Retinal pigment epithelial cell (primary cell): Measurements from ENCODE around the gene XYLT1.

Source experiments
- DNase-seq: peaks from one replicate; pipeline ENCODE4 v3.0.0-alpha.2; 2010; ENCODE audit warnings: low read depth
- H3K4me3 ChIP-seq: 2 replicates; pipeline ENCODE4 v1.5.1; 2011; ENCODE audit warnings: mild to moderate bottlenecking, low read length, control low read depth, moderate library complexity
- CTCF ChIP-seq: conservative IDR thresholded peaks from 2 replicates; pipeline ENCODE4 v1.5.1; 2011; ENCODE audit warnings: low read depth, low read length, control low read depth, inconsistent platforms

The XYLT1 gene

GRCh38 chr16:17403859-17404545, 66.8 kb downstream of the XYLT1 start:
- no peak for TF ChIP-seq CTCF
- DNase-seq = no peak
- no peak overlapping the region for H3K4me3 ChIP-seq

DNA sequence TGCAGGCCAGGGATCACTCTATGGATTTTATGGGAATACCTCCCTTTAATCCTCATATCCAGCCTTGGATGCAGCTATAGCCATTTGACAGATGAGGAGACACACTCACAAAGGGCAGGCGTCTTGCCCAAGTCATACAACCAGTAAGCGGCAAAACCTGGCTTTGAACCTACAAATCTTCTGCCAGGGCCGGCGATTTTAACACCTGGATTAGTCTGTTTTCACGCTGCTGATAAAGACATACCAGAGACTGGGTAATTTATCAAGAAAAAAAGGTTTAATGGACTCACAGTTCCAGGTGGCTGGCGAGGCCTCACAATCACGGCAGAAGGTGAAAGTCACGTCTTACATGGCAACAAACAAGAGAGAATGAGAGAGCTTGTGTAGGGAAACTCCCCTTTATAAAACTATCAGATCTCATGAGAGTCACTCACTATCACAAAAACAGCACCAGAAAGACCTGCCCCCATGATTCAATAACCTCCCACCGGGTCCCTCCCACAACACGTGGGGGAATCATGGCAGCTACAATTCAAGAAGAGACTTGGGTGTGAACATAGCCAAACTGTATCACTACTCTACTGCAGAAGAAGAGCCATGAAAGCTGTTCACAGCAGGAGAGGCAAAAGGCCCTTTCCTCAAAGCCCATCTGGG, 67.5 kb downstream of the XYLT1 start:
- no peak for TF ChIP-seq CTCF
- H3K4me3 ChIP-seq = no peak overlapping the region
- DNase-seq = no peak

DNA sequence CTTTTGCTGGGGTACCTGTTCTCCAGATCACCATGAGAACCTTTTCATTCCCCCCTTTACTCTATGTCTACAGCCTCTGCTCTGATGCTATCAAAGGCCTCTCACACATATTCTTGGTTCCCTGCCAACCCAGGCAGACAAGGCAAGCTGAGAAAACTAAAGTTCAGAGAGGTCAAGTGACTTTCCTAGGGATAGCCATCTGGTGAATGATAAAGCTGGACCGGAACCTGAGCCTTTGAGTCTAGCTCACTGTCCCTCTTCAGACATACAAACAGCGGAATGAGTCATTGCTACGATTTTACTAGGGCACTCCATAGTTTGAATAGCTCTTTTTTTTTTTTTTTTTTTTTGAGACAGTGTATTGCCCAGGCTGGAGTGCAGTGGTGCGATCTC, 73.3 kb downstream of the XYLT1 start:
- DNase-seq = no peak
- H3K4me3 ChIP-seq = no peak overlapping the region
- TF ChIP-seq CTCF = no peak

DNA sequence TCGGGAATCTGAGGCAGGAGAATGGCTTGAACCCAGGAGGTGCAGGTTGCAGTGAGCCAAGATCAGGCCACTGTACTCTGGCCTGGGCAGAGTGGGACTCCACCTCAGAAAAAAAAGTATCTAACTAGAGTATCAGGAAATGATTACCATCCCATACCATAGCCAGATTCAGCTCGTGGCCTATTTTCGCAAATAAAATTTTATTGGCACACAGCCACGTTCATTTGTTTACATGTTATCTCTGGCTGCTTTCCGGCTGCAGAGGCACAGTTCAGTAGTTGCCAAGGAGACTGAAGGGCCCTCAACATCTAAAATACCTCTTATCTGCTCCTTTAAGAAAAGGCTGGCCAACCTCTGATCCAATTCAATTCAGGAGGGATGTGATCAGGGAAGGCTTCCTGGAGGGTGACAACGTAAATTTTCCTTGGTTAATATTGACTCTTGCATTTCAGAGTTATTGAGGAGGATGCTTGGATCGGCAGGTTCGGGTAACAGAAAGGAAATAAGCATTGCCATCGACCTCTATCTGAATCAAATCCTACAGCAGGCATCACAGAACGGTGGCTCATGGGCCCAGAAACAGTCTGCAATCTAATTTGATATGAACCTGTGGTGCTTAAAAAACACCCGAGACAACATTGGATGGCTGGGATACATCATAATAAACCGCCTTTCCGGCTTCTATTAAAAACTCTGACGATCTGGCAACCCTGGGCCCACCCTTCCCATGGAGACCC, 73.8 kb downstream of the XYLT1 start:
- no peak overlapping the region for H3K4me3 ChIP-seq
- DNase-seq = no peak
- TF ChIP-seq CTCF = no peak

GRCh38 chr16:17395849-17396480, 74.8 kb downstream of the XYLT1 start:
- no peak for DNase-seq
- no peak overlapping the region for H3K4me3 ChIP-seq

More at GRCh38 chr16:17395849-17396480, 74.8 kb downstream of the XYLT1 start:
- no peak for TF ChIP-seq CTCF
